Measurements from ENCODE around the gene SLAIN1.

Gene SLAIN1

GRCh38 chr13:77733674-77734073, 36.2 kb downstream of the SLAIN1 start:
- peaks cover 9% of the 10 kb centered on the region; the same call in 1 of the 2 replicates for H3K36me3 ChIP-seq (ENCODE audit: insufficient read depth, low read length)
- H3K9me3 ChIP-seq (ENCODE audit: insufficient read depth, low read depth, low read length) = no peaks in the 10 kb centered on the region
- peaks cover 9% of the 10 kb centered on the region; the same call in 1 of the 2 replicates for H3K4me1 ChIP-seq (ENCODE audit: insufficient read depth, low read length)
- H3K27me3 ChIP-seq (ENCODE audit: insufficient read depth, low read length) = no peaks in the 10 kb centered on the region
- H3K4me3 ChIP-seq (ENCODE audit: low read length) = no peak overlapping the region
- H3K27ac ChIP-seq (ENCODE audit: low read depth, low read length) = no peak overlapping the region
- no peak overlapping the region for H3K9ac ChIP-seq (ENCODE audit: low read depth, low read length)
- WGBS = 97% methylated on average over 1 of the region's 1 CpG

GRCh38 chr13:77737583-77738200, 40.2 kb downstream of the SLAIN1 start:
- H3K36me3 ChIP-seq (ENCODE audit: insufficient read depth, low read length) = peaks cover 5% of the 10 kb centered on the region; the same call in 1 of the 2 replicates
- no peak overlapping the region for H3K4me3 ChIP-seq (ENCODE audit: low read length)
- H3K27me3 ChIP-seq (ENCODE audit: insufficient read depth, low read length) = no peaks in the 10 kb centered on the region
- no peak overlapping the region for H3K9ac ChIP-seq (ENCODE audit: low read depth, low read length)
- peaks cover 16% of the 10 kb centered on the region for H3K4me1 ChIP-seq (ENCODE audit: insufficient read depth, low read length)
- no peaks in the 10 kb centered on the region for H3K9me3 ChIP-seq (ENCODE audit: insufficient read depth, low read depth, low read length)
- WGBS = 92% methylated on average over 1 of the region's 2 CpGs
- no peak overlapping the region for H3K27ac ChIP-seq (ENCODE audit: low read depth, low read length)

GRCh38 chr13:77740097-77740735, 42.7 kb downstream of the SLAIN1 start:
- H3K36me3 ChIP-seq (ENCODE audit: insufficient read depth, low read length) = peaks cover 21% of the 10 kb centered on the region
- H3K9ac ChIP-seq (ENCODE audit: low read depth, low read length) = no peak overlapping the region
- no peaks in the 10 kb centered on the region for H3K27me3 ChIP-seq (ENCODE audit: insufficient read depth, low read length)
- WGBS = 94% methylated on average over 4 of the region's 7 CpGs
- no peak overlapping the region for H3K4me3 ChIP-seq (ENCODE audit: low read length)
- no peak overlapping the region for H3K27ac ChIP-seq (ENCODE audit: low read depth, low read length)
- no peaks in the 10 kb centered on the region for H3K9me3 ChIP-seq (ENCODE audit: insufficient read depth, low read depth, low read length)
- H3K4me1 ChIP-seq (ENCODE audit: insufficient read depth, low read length) = peaks cover 13% of the 10 kb centered on the region

- peaks cover 27% of the 10 kb centered on the region for H3K36me3 ChIP-seq (ENCODE audit: insufficient read depth, low read length)
- no peaks in the 10 kb centered on the region for H3K27me3 ChIP-seq (ENCODE audit: insufficient read depth, low read length)
- H3K9me3 ChIP-seq (ENCODE audit: insufficient read depth, low read depth, low read length) = no peaks in the 10 kb centered on the region
- no peak overlapping the region for H3K27ac ChIP-seq (ENCODE audit: low read depth, low read length)
- WGBS = 93% methylated on average over 8 of the region's 8 CpGs
- peaks cover 13% of the 10 kb centered on the region for H3K4me1 ChIP-seq (ENCODE audit: insufficient read depth, low read length)
- H3K4me3 ChIP-seq (ENCODE audit: low read length) = no peak overlapping the region
- H3K9ac ChIP-seq (ENCODE audit: low read depth, low read length) = no peak overlapping the region
Measured at GRCh38 chr13:77740931-77741596, 43.6 kb downstream of the SLAIN1 start.

GRCh38 chr13:77741597-77741972, 44.1 kb downstream of the SLAIN1 start:
- Histone ChIP-seq H3K4me1 (ENCODE audit: insufficient read depth, low read length) (peaks cover 13% of the 10 kb centered on the region), H3K27me3 (ENCODE audit: insufficient read depth, low read length) (no peaks in the 10 kb centered on the region), H3K9ac (ENCODE audit: low read depth, low read length) (no peak overlapping the region), H3K27ac (ENCODE audit: low read depth, low read length) (no peak overlapping the region), H3K9me3 (ENCODE audit: insufficient read depth, low read depth, low read length) (no peaks in the 10 kb centered on the region), H3K4me3 (ENCODE audit: low read length) (no peak overlapping the region), H3K36me3 (ENCODE audit: insufficient read depth, low read length) (peaks cover 32% of the 10 kb centered on the region)
- 100% methylated on average over 1 of the region's 1 CpG for WGBS

GRCh38 chr13:77742801-77743200, 45.3 kb downstream of the SLAIN1 start:
- H3K4me3 ChIP-seq (ENCODE audit: low read length) = no peak overlapping the region
- H3K9ac ChIP-seq (ENCODE audit: low read depth, low read length) = no peak overlapping the region
- H3K4me1 ChIP-seq (ENCODE audit: insufficient read depth, low read length) = peaks cover 13% of the 10 kb centered on the region
- H3K27ac ChIP-seq (ENCODE audit: low read depth, low read length) = no peak overlapping the region
- H3K36me3 ChIP-seq (ENCODE audit: insufficient read depth, low read length) = peaks cover 44% of the 10 kb centered on the region
- WGBS = 95% methylated on average over 2 of the region's 2 CpGs
- no peaks in the 10 kb centered on the region for H3K27me3 ChIP-seq (ENCODE audit: insufficient read depth, low read length)
- H3K9me3 ChIP-seq (ENCODE audit: insufficient read depth, low read depth, low read length) = no peaks in the 10 kb centered on the region

- no peak overlapping the region for H3K4me3 ChIP-seq (ENCODE audit: low read length)
- H3K36me3 ChIP-seq (ENCODE audit: insufficient read depth, low read length) = peaks cover 51% of the 10 kb centered on the region
- no peaks in the 10 kb centered on the region for H3K27me3 ChIP-seq (ENCODE audit: insufficient read depth, low read length)
- H3K4me1 ChIP-seq (ENCODE audit: insufficient read depth, low read length) = peaks cover 11% of the 10 kb centered on the region
- H3K27ac ChIP-seq (ENCODE audit: low read depth, low read length) = no peak overlapping the region
- 85% methylated on average over 1 of the region's 1 CpG for WGBS
- no peak overlapping the region for H3K9ac ChIP-seq (ENCODE audit: low read depth, low read length)
- H3K9me3 ChIP-seq (ENCODE audit: insufficient read depth, low read depth, low read length) = no peaks in the 10 kb centered on the region
Measured at GRCh38 chr13:77745784-77746183, 48.3 kb downstream of the SLAIN1 start.

GRCh38 chr13:77749344-77749880, 51.9 kb downstream of the SLAIN1 start:
- Histone ChIP-seq H3K9me3 (ENCODE audit: insufficient read depth, low read depth, low read length) (no peaks in the 10 kb centered on the region), H3K27ac (ENCODE audit: low read depth, low read length) (peak overlapping the region; percentile 20; the same call in 1 of the 2 replicates), H3K27me3 (ENCODE audit: insufficient read depth, low read length) (no peaks in the 10 kb centered on the region), H3K4me1 (ENCODE audit: insufficient read depth, low read length) (peaks cover 6% of the 10 kb centered on the region; the same call in 1 of the 2 replicates), H3K9ac (ENCODE audit: low read depth, low read length) (no peak overlapping the region), H3K4me3 (ENCODE audit: low read length) (no peak overlapping the region), H3K36me3 (ENCODE audit: insufficient read depth, low read length) (peaks cover 60% of the 10 kb centered on the region)
- 88% methylated on average over 2 of the region's 2 CpGs for WGBS

- Histone ChIP-seq H3K27me3 (ENCODE audit: insufficient read depth, low read length) (no peaks in the 10 kb centered on the region), H3K4me1 (ENCODE audit: insufficient read depth, low read length) (peaks cover 6% of the 10 kb centered on the region; the same call in 1 of the 2 replicates), H3K4me3 (ENCODE audit: low read length) (no peak overlapping the region), H3K27ac (ENCODE audit: low read depth, low read length) (peak overlapping the region; percentile 56), H3K9ac (ENCODE audit: low read depth, low read length) (no peak overlapping the region), H3K9me3 (ENCODE audit: insufficient read depth, low read depth, low read length) (no peaks in the 10 kb centered on the region), H3K36me3 (ENCODE audit: insufficient read depth, low read length) (peaks cover 52% of the 10 kb centered on the region)
- 74% methylated on average over 5 of the region's 5 CpGs for WGBS
Measured at GRCh38 chr13:77751513-77752456, 54.3 kb downstream of the SLAIN1 start.

- H3K9ac ChIP-seq (ENCODE audit: low read depth, low read length) = no peak overlapping the region
- no peaks in the 10 kb centered on the region for H3K9me3 ChIP-seq (ENCODE audit: insufficient read depth, low read depth, low read length)
- no peaks in the 10 kb centered on the region for H3K27me3 ChIP-seq (ENCODE audit: insufficient read depth, low read length)
- no peak overlapping the region for H3K4me3 ChIP-seq (ENCODE audit: low read length)
- 94% methylated on average over 5 of the region's 5 CpGs for WGBS
- no peak overlapping the region for H3K27ac ChIP-seq (ENCODE audit: low read depth, low read length)
- peaks cover 47% of the 10 kb centered on the region for H3K36me3 ChIP-seq (ENCODE audit: insufficient read depth, low read length)
- H3K4me1 ChIP-seq (ENCODE audit: insufficient read depth, low read length) = peaks cover 6% of the 10 kb centered on the region; the same call in 1 of the 2 replicates
Measured at GRCh38 chr13:77752512-77753069, 55.1 kb downstream of the SLAIN1 start.
